ENCODE data around the gene ARHGAP33.
"Not testable (repeated sequence)": the region's sequence is repeated elsewhere in the genome, so short reads cannot be mapped to it uniquely, and the experiment has no call there.

ARHGAP33 gene

GRCh38 chr19:35789978-35790944, 14.9 kb downstream of the ARHGAP33 start:
- no peak for TF ChIP-seq CTCF (conservative IDR thresholded peaks at IDR 0.05; ENCODE audit: low read depth, low read length)
- no peak for DNase-seq (ENCODE audit: low read depth)
- H3K4me3 ChIP-seq (ENCODE audit: low read length) = no peak overlapping the region

GRCh38 chr19:35790981-35791813, 15.8 kb downstream of the ARHGAP33 start:
- no peak for DNase-seq (ENCODE audit: low read depth)
- peak; percentile 28 for TF ChIP-seq CTCF (conservative IDR thresholded peaks at IDR 0.05; ENCODE audit: low read depth, low read length)
- no peak overlapping the region for H3K4me3 ChIP-seq (ENCODE audit: low read length)

GRCh38 chr19:35791814-35792279, 16.5 kb downstream of the ARHGAP33 start:
- no peak for TF ChIP-seq CTCF (conservative IDR thresholded peaks at IDR 0.05; ENCODE audit: low read depth, low read length)
- DNase-seq (ENCODE audit: low read depth) = no peak
- H3K4me3 ChIP-seq (ENCODE audit: low read length) = no peak overlapping the region

DNA sequence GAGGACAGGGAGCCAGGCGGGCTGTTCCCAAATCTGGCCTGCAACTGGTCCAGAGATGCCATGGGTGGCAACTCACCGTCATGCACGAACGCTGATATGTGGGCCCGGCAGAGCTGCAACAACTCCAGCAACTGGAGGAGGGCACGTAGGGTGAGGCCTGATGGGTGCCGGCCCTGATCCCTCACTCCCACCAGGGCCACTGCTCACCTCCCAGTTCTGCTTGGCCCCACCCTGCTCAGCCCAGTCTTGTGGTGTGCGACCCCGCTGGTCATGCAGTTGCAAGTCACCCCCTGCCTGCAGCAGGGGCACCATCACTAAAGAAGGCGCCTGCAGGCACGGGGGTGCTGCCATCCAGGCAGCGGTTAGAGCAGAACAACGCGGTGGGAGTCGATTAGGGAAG, 16.9 kb downstream of the ARHGAP33 start:
- H3K4me3 ChIP-seq (ENCODE audit: low read length) = no peak overlapping the region
- DNase-seq (ENCODE audit: low read depth) = no peak
- no peak for TF ChIP-seq CTCF (conservative IDR thresholded peaks at IDR 0.05; ENCODE audit: low read depth, low read length)

- DNase-seq (ENCODE audit: low read depth) = no peak
- TF ChIP-seq CTCF (conservative IDR thresholded peaks at IDR 0.05; ENCODE audit: low read depth, low read length) = no peak
- H3K4me3 ChIP-seq (ENCODE audit: low read length) = no peak overlapping the region
Observed at GRCh38 chr19:35792888-35793287, 17.5 kb downstream of the ARHGAP33 start.

DNA sequence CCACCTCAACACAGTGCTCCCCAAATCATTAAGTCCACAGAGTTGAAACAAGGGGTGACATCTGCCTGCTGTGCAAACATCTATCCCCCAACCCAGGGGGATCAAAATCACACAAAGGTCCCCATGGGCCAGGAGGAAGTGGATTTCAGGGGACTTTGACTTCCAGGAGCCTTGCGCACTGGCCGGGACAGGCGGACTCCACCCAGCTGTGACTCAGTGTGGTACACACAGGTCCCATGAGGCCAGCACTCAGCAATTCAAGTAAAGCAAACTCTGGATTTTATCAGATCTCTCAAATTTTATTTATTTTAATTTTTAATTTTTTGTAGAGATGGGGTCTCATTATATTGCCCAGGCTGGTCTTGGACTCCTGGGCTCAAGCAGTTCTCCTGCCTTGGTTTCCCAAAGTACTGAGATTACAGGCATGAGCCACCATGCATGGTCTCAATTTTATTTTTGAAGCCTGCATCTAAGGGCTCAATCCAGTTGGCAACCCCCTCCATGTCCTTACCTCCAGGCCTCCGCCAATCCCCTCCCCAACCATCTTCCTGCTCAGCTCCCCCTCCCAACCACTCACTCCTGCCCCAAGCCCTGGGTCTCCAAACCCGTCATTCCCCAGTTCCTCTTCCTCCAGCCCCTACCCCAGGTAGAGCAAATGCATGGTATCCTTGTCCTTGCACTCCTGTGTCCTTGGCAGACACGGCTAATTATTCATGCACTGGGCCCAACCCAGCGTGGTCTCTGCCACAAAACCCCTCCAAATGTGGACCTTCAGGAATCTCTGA, 18.2 kb downstream of the ARHGAP33 start:
- TF ChIP-seq CTCF (conservative IDR thresholded peaks at IDR 0.05; ENCODE audit: low read depth, low read length) = no peak
- no peak overlapping the region for H3K4me3 ChIP-seq (ENCODE audit: low read length)
- DNase-seq (ENCODE audit: low read depth) = no peak

GRCh38 chr19:35795564-35795963, 20.2 kb downstream of the ARHGAP33 start:
- H3K4me3 ChIP-seq (ENCODE audit: low read length); DNase-seq (ENCODE audit: low read depth): not testable (repeated sequence)

Measured in retinal pigment epithelial cell (primary cell).